Endothelial cell (in vitro differentiated cells): Measurements from ENCODE around the gene OPA3. TPM values are rescaled to one million over a fixed set of nuclear protein-coding genes. Genes with fewer than 3 reads are reported as not detected.

ENCODE experiments used
- DNase-seq: peaks from one replicate; pipeline ENCODE4 v3.0.0; 2021; ENCODE audit warnings: low spot score
- H3K27ac Mint-ChIP-seq: one replicate; pipeline ENCODE4 v1.8.0; 2021; ENCODE audit warnings: mixed read lengths, inconsistent platforms; ENCODE audit not compliant: unreplicated experiment
- H3K27me3 Mint-ChIP-seq: one replicate; pipeline ENCODE4 v1.8.0; 2021; ENCODE audit warnings: mild to moderate bottlenecking, moderate library complexity, mixed read lengths, inconsistent platforms; ENCODE audit not compliant: unreplicated experiment
- H3K36me3 Mint-ChIP-seq: one replicate; pipeline ENCODE4 v1.8.0; 2021; ENCODE audit warnings: mild to moderate bottlenecking, low read depth, mixed read lengths, inconsistent platforms; ENCODE audit not compliant: unreplicated experiment
- H3K4me1 Mint-ChIP-seq: one replicate; pipeline ENCODE4 v1.8.0; 2021; ENCODE audit warnings: mild to moderate bottlenecking, mixed read lengths, inconsistent platforms; ENCODE audit not compliant: unreplicated experiment
- H3K4me3 Mint-ChIP-seq: one replicate; pipeline ENCODE4 v1.8.0; 2021; ENCODE audit warnings: mild to moderate bottlenecking, mixed read lengths, inconsistent platforms; ENCODE audit not compliant: unreplicated experiment
- H3K9me3 Mint-ChIP-seq: one replicate; pipeline ENCODE4 v1.8.0; 2021; ENCODE audit warnings: mixed read lengths, inconsistent platforms; ENCODE audit not compliant: unreplicated experiment
- total RNA-seq: library from RNA; stranded (reverse); fragmentation: NEBNext Ultra II Directional; extraction: Animal tissue kit (Norgen Biotek cat#: 25700); gene quantifications from one replicate; pipeline ENCODE4 v1.2.1, GENCODE V29; 2021; ENCODE audit not compliant: unreplicated experiment
- TF ChIP-seq, protein P1 (sequence below): fragments of 200-600 bp; sonication (generic); IDR thresholded peaks from one replicate; pipeline ENCODE4 v1.5.0; 2021; ENCODE audit warnings: antibody characterized with exemption; ENCODE audit not compliant: unreplicated experiment

The OPA3 gene
- total RNA-seq, 1 donor from 2014 or later = 13.4 TPM

GRCh38 chr19:45542234-45542668 lies 42.4 kb downstream of the OPA3 start:
- H3K4me3 Mint-ChIP-seq = no peak overlapping the region

DNA sequence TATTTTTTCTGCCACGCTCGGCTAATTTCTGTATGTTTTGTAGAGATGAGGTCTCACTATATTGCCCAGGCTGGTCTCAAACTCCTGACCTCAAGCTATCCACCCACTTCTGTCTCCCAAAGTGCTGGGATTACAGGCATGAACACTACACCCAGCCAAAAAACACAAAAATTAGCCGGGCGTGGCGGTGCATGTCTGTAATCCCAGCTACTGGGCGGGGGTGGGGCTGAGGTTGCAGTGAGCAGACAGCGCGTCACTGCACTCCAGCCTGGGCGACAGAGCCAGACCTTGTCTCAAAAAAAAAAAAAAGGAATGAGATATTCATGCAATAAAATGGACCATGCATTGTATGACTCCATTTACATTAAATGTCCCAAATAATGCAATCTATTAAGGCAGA lies 45.1 kb downstream of the OPA3 start:
- Mint-ChIP-seq H3K4me3 (no peak overlapping the region), H3K36me3 (peaks cover 6% of the 10 kb centered on the region), H3K27ac (no peak overlapping the region), H3K9me3 (no peaks in the 10 kb centered on the region), H3K4me1 (no peaks in the 10 kb centered on the region), H3K27me3 (peaks cover 3% of the 10 kb centered on the region)
- TF ChIP-seq, protein P1, sequence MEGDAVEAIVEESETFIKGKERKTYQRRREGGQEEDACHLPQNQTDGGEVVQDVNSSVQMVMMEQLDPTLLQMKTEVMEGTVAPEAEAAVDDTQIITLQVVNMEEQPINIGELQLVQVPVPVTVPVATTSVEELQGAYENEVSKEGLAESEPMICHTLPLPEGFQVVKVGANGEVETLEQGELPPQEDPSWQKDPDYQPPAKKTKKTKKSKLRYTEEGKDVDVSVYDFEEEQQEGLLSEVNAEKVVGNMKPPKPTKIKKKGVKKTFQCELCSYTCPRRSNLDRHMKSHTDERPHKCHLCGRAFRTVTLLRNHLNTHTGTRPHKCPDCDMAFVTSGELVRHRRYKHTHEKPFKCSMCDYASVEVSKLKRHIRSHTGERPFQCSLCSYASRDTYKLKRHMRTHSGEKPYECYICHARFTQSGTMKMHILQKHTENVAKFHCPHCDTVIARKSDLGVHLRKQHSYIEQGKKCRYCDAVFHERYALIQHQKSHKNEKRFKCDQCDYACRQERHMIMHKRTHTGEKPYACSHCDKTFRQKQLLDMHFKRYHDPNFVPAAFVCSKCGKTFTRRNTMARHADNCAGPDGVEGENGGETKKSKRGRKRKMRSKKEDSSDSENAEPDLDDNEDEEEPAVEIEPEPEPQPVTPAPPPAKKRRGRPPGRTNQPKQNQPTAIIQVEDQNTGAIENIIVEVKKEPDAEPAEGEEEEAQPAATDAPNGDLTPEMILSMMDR = no peak
- DNase-seq = no peak

More at GRCh38 chr19:45542234-45542668, 42.4 kb downstream of the OPA3 start:
- DNase-seq = no peak
- Mint-ChIP-seq H3K36me3 (peaks cover 3% of the 10 kb centered on the region), H3K27ac (no peak overlapping the region), H3K9me3 (no peaks in the 10 kb centered on the region), H3K27me3 (peaks cover 1% of the 10 kb centered on the region), H3K4me1 (no peaks in the 10 kb centered on the region)
- TF ChIP-seq, protein P1 = no peak

DNA sequence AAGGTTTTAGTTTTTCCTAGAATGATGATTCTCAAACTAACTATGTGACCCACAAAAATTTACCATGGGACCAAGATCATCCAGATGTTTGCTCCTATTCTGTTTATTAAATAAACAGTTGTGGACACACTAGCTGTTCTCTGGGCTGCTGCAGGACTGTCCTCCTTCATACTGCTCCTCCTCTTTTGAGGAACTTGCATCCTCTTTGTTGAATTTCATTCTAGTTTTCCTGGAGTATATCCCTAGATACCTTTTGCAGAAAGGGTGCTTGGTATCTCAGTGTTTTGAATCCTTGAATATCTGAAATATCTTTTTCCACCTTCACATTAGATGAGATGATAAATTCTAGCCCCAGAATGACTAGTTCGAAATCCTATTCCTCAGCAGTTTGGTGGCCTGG lies 53.3 kb downstream of the OPA3 start:
- no peak overlapping the region for H3K27ac Mint-ChIP-seq
- H3K27me3 Mint-ChIP-seq = peaks cover 14% of the 10 kb centered on the region
- no peak for DNase-seq
- no peaks in the 10 kb centered on the region for H3K9me3 Mint-ChIP-seq
- peaks cover 16% of the 10 kb centered on the region for H3K36me3 Mint-ChIP-seq
- TF ChIP-seq, protein P1 = no peak
- peaks cover 11% of the 10 kb centered on the region for H3K4me1 Mint-ChIP-seq
- no peak overlapping the region for H3K4me3 Mint-ChIP-seq

- Mint-ChIP-seq H3K4me3 (peak overlapping the region; percentile 73), H3K36me3 (peaks cover 23% of the 10 kb centered on the region), H3K27ac (no peak overlapping the region), H3K27me3 (peaks cover 14% of the 10 kb centered on the region), H3K9me3 (no peaks in the 10 kb centered on the region), H3K4me1 (peaks cover 11% of the 10 kb centered on the region)
- TF ChIP-seq, protein P1 = no peak
- no peak for DNase-seq
Observed at GRCh38 chr19:45529420-45529785, 55.2 kb downstream of the OPA3 start.

DNA sequence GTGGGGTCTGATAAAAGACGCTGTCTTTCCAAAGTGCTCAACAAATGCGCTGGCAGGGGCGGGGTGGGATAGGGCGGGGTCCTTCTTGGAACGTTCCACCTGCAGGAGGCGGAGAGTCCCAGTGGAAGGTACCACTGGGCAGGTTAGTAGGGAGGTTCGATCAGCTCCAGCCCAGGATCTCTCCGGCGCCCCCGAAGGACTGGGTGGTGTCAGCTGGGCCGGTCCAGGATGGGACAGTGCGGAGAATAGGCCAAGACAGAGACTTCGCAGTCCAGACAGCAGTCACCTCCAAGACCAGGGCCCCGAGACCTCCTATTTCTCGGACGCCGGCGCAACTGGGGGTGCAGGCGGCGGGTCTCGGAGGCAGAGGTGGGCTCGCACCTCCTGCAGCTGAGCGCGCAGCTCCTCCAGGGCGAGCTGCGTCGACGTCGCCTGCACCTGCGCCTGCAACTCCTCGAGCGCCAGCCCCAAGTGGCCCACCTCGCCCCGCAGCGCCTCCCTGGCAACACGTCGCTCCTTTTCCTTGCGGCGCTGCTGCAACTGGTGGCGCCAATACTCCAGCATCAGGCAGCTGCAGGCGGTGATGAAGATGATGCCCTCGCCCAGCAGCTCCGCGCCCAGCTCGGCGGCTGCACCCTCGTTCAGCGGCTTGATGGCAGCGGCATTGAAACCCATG lies 55.7 kb downstream of the OPA3 start:
- Mint-ChIP-seq H3K9me3 (no peaks in the 10 kb centered on the region), H3K36me3 (peaks cover 25% of the 10 kb centered on the region), H3K27me3 (peaks cover 16% of the 10 kb centered on the region), H3K4me3 (peak overlapping the region; percentile 73), H3K4me1 (peaks cover 11% of the 10 kb centered on the region), H3K27ac (no peak overlapping the region)
- DNase-seq = peak; percentile 34
- TF ChIP-seq, protein P1 = no peak
